Anterior cingulate cortex (tissue), 58 donors: ENCODE data around the gene PLIN3.
A peak's percentile ranks its signal among the peaks of the same experiment; 100 is the strongest.
"Not testable (repeated sequence)": the region's sequence is repeated elsewhere in the genome, so short reads cannot be mapped to it uniquely, and the experiment has no call there.

Experiments
- DNase-seq, 58 donors: peaks; one replicate each; lab custom pipeline; 2025; lab: John Stamatoyannopoulos, UW

Gene PLIN3

GRCh38 chr19:4851551-4852290 lies 15.7 kb downstream of the PLIN3 start:
- DNase-seq = peak in 51 of 58 donors; percentile 2 to 80 (median 37)

- DNase-seq = no peak
Measured at GRCh38 chr19:4849019-4849418, 18.4 kb downstream of the PLIN3 start.

GRCh38 chr19:4847190-4847973 lies 20.1 kb downstream of the PLIN3 start:
- DNase-seq = no peak

GRCh38 chr19:4845975-4846374 lies 21.5 kb downstream of the PLIN3 start:
- DNase-seq = not testable (repeated sequence)

- DNase-seq = no peak
Measured at GRCh38 chr19:4844348-4845179, 22.9 kb downstream of the PLIN3 start.

- DNase-seq = no peak
Measured at GRCh38 chr19:4843647-4843965, 23.9 kb downstream of the PLIN3 start.

- no peak for DNase-seq
Measured at GRCh38 chr19:4839192-4839591, 28.3 kb downstream of the PLIN3 start.

GRCh38 chr19:4832776-4833175 lies 34.7 kb downstream of the PLIN3 start:
- DNase-seq = no peak

- DNase-seq = not testable (repeated sequence)
Measured at GRCh38 chr19:4831979-4832340, 35.5 kb downstream of the PLIN3 start.

GRCh38 chr19:4831304-4831978 lies 36.0 kb downstream of the PLIN3 start, which contains the start of gene TICAM1:
Gene TICAM1 (minus strand): TSS chr19:4831712. CDS start chr19:4818377, 13,335 bp downstream.
- peak in 43 of 58 donors; percentile 4 to 57 (median 28) for DNase-seq

GRCh38 chr19:4830768-4831265 lies 36.6 kb downstream of the PLIN3 start:
- no peak for DNase-seq

GRCh38 chr19:4830332-4830731 lies 37.1 kb downstream of the PLIN3 start:
- no peak for DNase-seq

GRCh38 chr19:4829001-4829712 lies 38.3 kb downstream of the PLIN3 start:
- peak in 28 of 58 donors; percentile 3 to 44 (median 17) for DNase-seq

- DNase-seq = no peak
Measured at GRCh38 chr19:4823577-4823976, 43.9 kb downstream of the PLIN3 start.

- DNase-seq = not testable (repeated sequence)
Measured at GRCh38 chr19:4822354-4822753, 45.1 kb downstream of the PLIN3 start.

- no peak for DNase-seq
Measured at GRCh38 chr19:4821265-4821664, 46.2 kb downstream of the PLIN3 start.

GRCh38 chr19:4817467-4818277 lies 49.8 kb downstream of the PLIN3 start:
- no peak for DNase-seq

- DNase-seq = no peak
Measured at GRCh38 chr19:4816950-4817278, 50.6 kb downstream of the PLIN3 start.
